Stimulated activated CD4-positive, alpha-beta T cell treated with anti-CD3 and anti-CD28 coated beads, Interleukin-2, amount 100 ng/mL, for 24 hours (primary cell): ENCODE results near the gene CLK3.
A peak's percentile ranks its signal among the peaks of the same experiment; 100 is the strongest.
"Not testable (repeated sequence)": the region's sequence is repeated elsewhere in the genome, so short reads cannot be mapped to it uniquely, and the experiment has no call there.

Experiments used
- DNase-seq, 2 donors: peaks; one replicate each; pipeline ENCODE4 v3.0.0-alpha.2; 2020

Gene CLK3

GRCh38 chr15:74615508-74616365 lies at the start of gene CLK3:
TSS of gene CLK3 (plus strand) at chr15:74615836. CDS start at chr15:74619197, 3,361 bp downstream.
- peak; percentile 97 to 98 for DNase-seq

- no peak for DNase-seq
Observed at GRCh38 chr15:74568594-74568993, 47.0 kb upstream of the CLK3 start.

GRCh38 chr15:74569731-74570070 lies 45.9 kb upstream of the CLK3 start:
- DNase-seq = no peak

GRCh38 chr15:74571191-74571590 lies 44.4 kb upstream of the CLK3 start:
- DNase-seq = no peak

- no peak for DNase-seq
Observed at GRCh38 chr15:74573987-74574386, 41.6 kb upstream of the CLK3 start.

GRCh38 chr15:74578496-74578994 lies 37.1 kb upstream of the CLK3 start:
- DNase-seq = no peak

- no peak for DNase-seq
Observed at GRCh38 chr15:74579001-74579400, 36.6 kb upstream of the CLK3 start.

- DNase-seq = no peak
Observed at GRCh38 chr15:74580538-74581350, 34.9 kb upstream of the CLK3 start.

- DNase-seq = no peak
Observed at GRCh38 chr15:74584204-74584603, 31.4 kb upstream of the CLK3 start.

- DNase-seq = no peak
Observed at GRCh38 chr15:74584779-74585178, 30.9 kb upstream of the CLK3 start.

- no peak for DNase-seq
Observed at GRCh38 chr15:74585191-74585590, 30.4 kb upstream of the CLK3 start.

- DNase-seq = no peak
Observed at GRCh38 chr15:74585857-74586256, 29.8 kb upstream of the CLK3 start.

GRCh38 chr15:74589826-74590225 lies 25.8 kb upstream of the CLK3 start:
- DNase-seq = no peak

GRCh38 chr15:74592222-74592621 lies 23.4 kb upstream of the CLK3 start:
- DNase-seq = no peak

GRCh38 chr15:74593122-74593521 lies 22.5 kb upstream of the CLK3 start:
- DNase-seq = no peak

- DNase-seq = no peak
Observed at GRCh38 chr15:74594455-74594854, 21.2 kb upstream of the CLK3 start.

GRCh38 chr15:74595271-74595670 lies 20.4 kb upstream of the CLK3 start:
- DNase-seq = no peak

- DNase-seq = not testable (repeated sequence)
Observed at GRCh38 chr15:74596736-74597135, 18.9 kb upstream of the CLK3 start.

GRCh38 chr15:74597146-74597705 lies 18.4 kb upstream of the CLK3 start:
- DNase-seq = not testable (repeated sequence)

GRCh38 chr15:74598126-74598842 lies 17.4 kb upstream of the CLK3 start:
- DNase-seq = peak; percentile 90 to 92

- no peak for DNase-seq
Observed at GRCh38 chr15:74599156-74599555, 16.5 kb upstream of the CLK3 start.

GRCh38 chr15:74603026-74603788 lies 12.4 kb upstream of the CLK3 start:
- DNase-seq = no peak
